DMS153 treated with DMSO at 0.1 percent for 48 hours (cell line): Measurements from ENCODE around the gene KCNQ1OT1.

Experiments used
- DNase-seq: peaks from one replicate; lab custom pipeline; 2025; ENCODE audit not compliant: unreplicated experiment; lab: John Stamatoyannopoulos, UW

Gene KCNQ1OT1

GRCh38 chr11:2721210-2721916 lies 21.6 kb upstream of the KCNQ1OT1 start:
- DNase-seq = no peak

GRCh38 chr11:2719831-2720590 lies 20.2 kb upstream of the KCNQ1OT1 start:
- DNase-seq = no peak

GRCh38 chr11:2718817-2719438 lies 19.1 kb upstream of the KCNQ1OT1 start:
- no peak for DNase-seq

GRCh38 chr11:2717561-2718325 lies 17.9 kb upstream of the KCNQ1OT1 start:
- no peak for DNase-seq

GRCh38 chr11:2716376-2717095 lies 16.7 kb upstream of the KCNQ1OT1 start:
- DNase-seq = no peak

- DNase-seq = no peak
Measured at GRCh38 chr11:2715716-2716350, 16.0 kb upstream of the KCNQ1OT1 start.

GRCh38 chr11:2714871-2715270 lies 15.1 kb upstream of the KCNQ1OT1 start:
- DNase-seq = no peak

- no peak for DNase-seq
Measured at GRCh38 chr11:2714463-2714800, 14.6 kb upstream of the KCNQ1OT1 start.

- DNase-seq = no peak
Measured at GRCh38 chr11:2713661-2714462, 14.1 kb upstream of the KCNQ1OT1 start.

- DNase-seq = no peak
Measured at GRCh38 chr11:2713094-2713493, 13.3 kb upstream of the KCNQ1OT1 start.

- no peak for DNase-seq
Measured at GRCh38 chr11:2711161-2711560, 11.4 kb upstream of the KCNQ1OT1 start.

- no peak for DNase-seq
Measured at GRCh38 chr11:2709429-2709828, 9.6 kb upstream of the KCNQ1OT1 start.

GRCh38 chr11:2708757-2709281 lies 9.0 kb upstream of the KCNQ1OT1 start:
- DNase-seq = no peak

- no peak for DNase-seq
Measured at GRCh38 chr11:2708151-2708581, 8.4 kb upstream of the KCNQ1OT1 start.

GRCh38 chr11:2707736-2708135 lies 7.9 kb upstream of the KCNQ1OT1 start:
- no peak for DNase-seq

- no peak for DNase-seq
Measured at GRCh38 chr11:2706321-2706720, 6.5 kb upstream of the KCNQ1OT1 start.

- DNase-seq = no peak
Measured at GRCh38 chr11:2704896-2705606, 5.3 kb upstream of the KCNQ1OT1 start.

GRCh38 chr11:2704356-2704755 lies 4.6 kb upstream of the KCNQ1OT1 start:
- DNase-seq = no peak
